MM.1S (cell line): ENCODE measurements around the gene SHISA5.

Source experiments
- DNase-seq: peaks from one replicate; pipeline ENCODE4 v3.0.0-alpha.2; 2015
- H2AFZ ChIP-seq: fragments of 300-600 bp; sonication (generic); 2 replicates; pipeline ENCODE4 v1.6.0; 2016; ENCODE audit warnings: antibody characterized with exemption, low read length
- H3F3A ChIP-seq: fragments of 300-600 bp; sonication (generic); 2 replicates; pipeline ENCODE4 v1.6.1; 2016; ENCODE audit warnings: mild to moderate bottlenecking, antibody characterized with exemption, low read length, moderate library complexity, mixed read lengths; ENCODE audit not compliant: insufficient read depth
- H3K27ac ChIP-seq: fragments of 300-600 bp; sonication (generic); 2 replicates; pipeline ENCODE4 v1.5.1; 2016; ENCODE audit warnings: mild to moderate bottlenecking, low read length
- H3K27me3 ChIP-seq: fragments of 300-600 bp; sonication (generic); replicated peaks from 2 replicates; pipeline ENCODE4 v1.6.0; 2016; ENCODE audit warnings: low read length; ENCODE audit not compliant: insufficient read depth
- H3K36me3 ChIP-seq: fragments of 300-600 bp; sonication (generic); replicated peaks from 2 replicates; pipeline ENCODE4 v1.6.1; 2016; ENCODE audit warnings: mild to moderate bottlenecking, low read length, mixed read lengths; ENCODE audit not compliant: insufficient read depth
- H3K4me1 ChIP-seq: fragments of 300-600 bp; sonication (generic); 2 replicates; pipeline ENCODE4 v1.6.1; 2016; ENCODE audit warnings: low read length, mixed read lengths
- H3K4me2 ChIP-seq: fragments of 300-600 bp; sonication (generic); 2 replicates; pipeline ENCODE4 v1.6.0; 2016; ENCODE audit warnings: low read depth, low read length
- H3K4me3 ChIP-seq: fragments of 300-600 bp; sonication (generic); 2 replicates; pipeline ENCODE4 v1.5.1; 2016; ENCODE audit warnings: low read length, mixed read lengths
- H3K79me2 ChIP-seq: fragments of 300-600 bp; sonication (generic); 2 replicates; pipeline ENCODE4 v1.6.1; 2016; ENCODE audit warnings: mixed run types, low read length, mixed read lengths
- H3K9ac ChIP-seq: fragments of 300-600 bp; sonication (generic); 2 replicates; pipeline ENCODE4 v1.6.1; 2016; ENCODE audit warnings: low read length, mixed read lengths
- H3K9me2 ChIP-seq: fragments of 300-600 bp; sonication (generic); replicated peaks from 2 replicates; pipeline ENCODE4 v1.6.1; 2016; ENCODE audit warnings: mild to moderate bottlenecking, low read length, mixed read lengths; ENCODE audit not compliant: insufficient read depth
- H3K9me3 ChIP-seq: fragments of 300-600 bp; sonication (generic); replicated peaks from 2 replicates; pipeline ENCODE4 v1.6.1; 2016; ENCODE audit warnings: mild to moderate bottlenecking, low read length, mixed read lengths; ENCODE audit not compliant: insufficient read depth
- H4K20me1 ChIP-seq: fragments of 300-600 bp; sonication (generic); 2 replicates; pipeline ENCODE4 v1.6.1; 2016; ENCODE audit warnings: mild to moderate bottlenecking, low read length, moderate library complexity, mixed read lengths; ENCODE audit not compliant: insufficient read depth
- CTCF ChIP-seq: fragments of 300-600 bp; sonication (generic); IDR thresholded peaks from 2 replicates; pipeline ENCODE4 v1.5.1; 2016; ENCODE audit warnings: antibody characterized with exemption, low read length, mixed read lengths
- EZH2 ChIP-seq: fragments of 300-600 bp; sonication (generic); optimal IDR thresholded peaks from 2 replicates; pipeline ENCODE3; 2017; ENCODE audit warnings: low read depth, mild to moderate bottlenecking, antibody characterized with exemption, low read length, mixed read lengths
- EZH2phosphoT487 ChIP-seq: fragments of 300-600 bp; sonication (generic); IDR thresholded peaks from 2 replicates; pipeline ENCODE4 v1.6.1; 2018; ENCODE audit warnings: antibody characterized with exemption, low read length

Gene SHISA5

GRCh38 chr3:48548729-48549705, 45.0 kb upstream of the SHISA5 start:
- Histone ChIP-seq H3K9ac (no peak overlapping the region), H3K79me2 (no peaks in the 10 kb centered on the region), H3K27me3 (no peaks in the 10 kb centered on the region), H3K4me1 (no peaks in the 10 kb centered on the region), H4K20me1 (no peaks in the 10 kb centered on the region), H2AFZ (no peak overlapping the region), H3K4me3 (no peak overlapping the region), H3K9me2 (no peaks in the 10 kb centered on the region), H3K27ac (no peak overlapping the region), H3K4me2 (no peak overlapping the region), H3K9me3 (no peaks in the 10 kb centered on the region), H3K36me3 (no peaks in the 10 kb centered on the region), H3F3A (no peaks in the 10 kb centered on the region)
- TF ChIP-seq EZH2phosphoT487 (no peak), CTCF (peak; percentile 97), EZH2 (no peak)
- DNase-seq, result peak; percentile 81

- no peak overlapping the region for H2AFZ ChIP-seq
- H3K9me3 ChIP-seq, result no peaks in the 10 kb centered on the region
- H3K36me3 ChIP-seq, result no peaks in the 10 kb centered on the region
- H3K9me2 ChIP-seq, result no peaks in the 10 kb centered on the region
- H3K4me1 ChIP-seq, result no peaks in the 10 kb centered on the region
- no peak overlapping the region for H3K4me3 ChIP-seq
- H4K20me1 ChIP-seq, result no peaks in the 10 kb centered on the region
- no peaks in the 10 kb centered on the region for H3K27me3 ChIP-seq
- no peak overlapping the region for H3K27ac ChIP-seq
- no peaks in the 10 kb centered on the region for H3F3A ChIP-seq
- TF ChIP-seq EZH2 (no peak), CTCF (no peak), EZH2phosphoT487 (no peak)
- no peak overlapping the region for H3K9ac ChIP-seq
- no peaks in the 10 kb centered on the region for H3K79me2 ChIP-seq
- no peak overlapping the region for H3K4me2 ChIP-seq
- DNase-seq, result no peak
These were observed 44.2 kb upstream of the SHISA5 start for GRCh38 chr3:48548126-48548525.

- no peaks in the 10 kb centered on the region for H4K20me1 ChIP-seq
- DNase-seq, result no peak
- H3K4me2 ChIP-seq, result no peak overlapping the region
- H3K9me2 ChIP-seq, result no peaks in the 10 kb centered on the region
- H3K79me2 ChIP-seq, result no peaks in the 10 kb centered on the region
- no peaks in the 10 kb centered on the region for H3K36me3 ChIP-seq
- H2AFZ ChIP-seq, result no peak overlapping the region
- no peak overlapping the region for H3K4me3 ChIP-seq
- H3K27ac ChIP-seq, result no peak overlapping the region
- no peaks in the 10 kb centered on the region for H3K4me1 ChIP-seq
- H3K27me3 ChIP-seq, result no peaks in the 10 kb centered on the region
- H3F3A ChIP-seq, result no peaks in the 10 kb centered on the region
- H3K9me3 ChIP-seq, result no peaks in the 10 kb centered on the region
- H3K9ac ChIP-seq, result no peak overlapping the region
- TF ChIP-seq CTCF (no peak), EZH2phosphoT487 (no peak), EZH2 (no peak)
These were observed 42.3 kb upstream of the SHISA5 start for GRCh38 chr3:48546203-48546829.
